ENCODE results near the gene SMARCA2.

Gene SMARCA2

DNA sequence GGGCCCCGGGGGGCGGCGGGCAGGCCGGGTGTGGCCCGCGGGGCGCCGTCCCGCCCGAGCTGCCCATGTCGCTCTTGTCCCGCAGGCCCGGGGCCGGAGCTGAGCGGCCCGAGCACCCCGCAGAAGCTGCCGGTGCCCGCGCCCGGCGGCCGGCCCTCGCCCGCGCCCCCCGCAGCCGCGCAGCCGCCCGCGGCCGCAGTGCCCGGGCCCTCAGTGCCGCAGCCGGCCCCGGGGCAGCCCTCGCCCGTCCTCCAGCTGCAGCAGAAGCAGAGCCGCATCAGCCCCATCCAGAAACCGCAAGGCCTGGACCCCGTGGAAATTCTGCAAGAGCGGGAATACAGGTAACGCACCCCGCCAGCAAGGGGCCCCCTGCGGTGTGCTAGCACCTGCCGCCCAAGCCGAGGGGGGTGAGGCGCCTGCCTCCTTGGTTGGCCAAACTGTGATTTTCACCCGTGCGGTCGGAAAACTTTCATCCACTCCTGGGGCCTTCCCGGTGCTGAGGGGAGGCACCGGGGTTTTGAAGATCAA is 32.1 kb downstream of the SMARCA2 start:
- TF ChIP-seq, protein P1, sequence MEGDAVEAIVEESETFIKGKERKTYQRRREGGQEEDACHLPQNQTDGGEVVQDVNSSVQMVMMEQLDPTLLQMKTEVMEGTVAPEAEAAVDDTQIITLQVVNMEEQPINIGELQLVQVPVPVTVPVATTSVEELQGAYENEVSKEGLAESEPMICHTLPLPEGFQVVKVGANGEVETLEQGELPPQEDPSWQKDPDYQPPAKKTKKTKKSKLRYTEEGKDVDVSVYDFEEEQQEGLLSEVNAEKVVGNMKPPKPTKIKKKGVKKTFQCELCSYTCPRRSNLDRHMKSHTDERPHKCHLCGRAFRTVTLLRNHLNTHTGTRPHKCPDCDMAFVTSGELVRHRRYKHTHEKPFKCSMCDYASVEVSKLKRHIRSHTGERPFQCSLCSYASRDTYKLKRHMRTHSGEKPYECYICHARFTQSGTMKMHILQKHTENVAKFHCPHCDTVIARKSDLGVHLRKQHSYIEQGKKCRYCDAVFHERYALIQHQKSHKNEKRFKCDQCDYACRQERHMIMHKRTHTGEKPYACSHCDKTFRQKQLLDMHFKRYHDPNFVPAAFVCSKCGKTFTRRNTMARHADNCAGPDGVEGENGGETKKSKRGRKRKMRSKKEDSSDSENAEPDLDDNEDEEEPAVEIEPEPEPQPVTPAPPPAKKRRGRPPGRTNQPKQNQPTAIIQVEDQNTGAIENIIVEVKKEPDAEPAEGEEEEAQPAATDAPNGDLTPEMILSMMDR (IDR thresholded peaks at IDR 0.05; ENCODE audit: low read depth, low read length) = no peak
- no peak overlapping the region for H3K4me3 ChIP-seq (replicated peaks in 1 of 2; ENCODE audit: low read depth in 2 of 2, low read length in 2 of 2)
- DNase-seq (ENCODE audit: low read depth in 2 of 2) = no peak

DNA sequence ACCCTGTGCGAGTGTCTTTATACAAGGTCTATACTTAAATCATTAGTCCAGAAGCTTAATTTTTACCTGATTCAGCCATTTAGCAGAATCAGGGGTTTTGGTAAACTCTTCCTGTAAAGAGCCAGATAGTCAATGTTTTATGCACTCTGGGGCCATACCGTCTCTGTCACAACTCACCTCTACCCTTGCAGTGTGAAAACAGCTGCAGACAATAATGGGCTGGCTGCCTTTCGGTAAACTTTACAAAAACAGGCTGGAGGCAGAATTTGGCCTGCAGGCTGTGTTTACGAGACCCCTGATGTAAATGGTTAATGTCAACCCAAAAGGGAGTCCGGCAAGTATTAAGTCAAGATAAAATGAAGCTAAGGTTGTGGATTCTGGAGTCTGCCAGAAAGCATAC is 32.8 kb downstream of the SMARCA2 start:
- TF ChIP-seq, protein P1 (IDR thresholded peaks at IDR 0.05; ENCODE audit: low read depth, low read length) = no peak
- no peak overlapping the region for H3K4me3 ChIP-seq (replicated peaks in 1 of 2; ENCODE audit: low read depth in 2 of 2, low read length in 2 of 2)
- no peak for DNase-seq (ENCODE audit: low read depth in 2 of 2)

DNA sequence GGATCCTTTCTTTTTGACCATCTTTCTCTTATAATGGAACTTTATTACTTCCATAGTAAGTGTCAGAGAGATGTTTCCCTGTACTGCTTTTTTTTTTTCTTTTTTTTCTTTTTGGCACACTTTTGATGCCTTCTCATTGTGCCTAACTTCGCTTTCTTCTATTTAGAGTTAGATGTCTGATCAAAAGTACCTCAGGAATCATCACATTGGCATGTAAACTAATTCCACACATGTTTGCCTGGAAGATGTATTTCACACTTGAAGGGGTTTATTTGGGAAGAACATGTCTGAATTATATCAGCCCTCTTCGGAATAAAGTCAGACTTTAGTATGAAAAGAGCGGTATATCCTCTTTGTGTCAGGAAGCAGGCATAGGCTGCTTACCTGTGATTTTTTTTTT is 35.1 kb downstream of the SMARCA2 start:
- H3K4me3 ChIP-seq (replicated peaks in 1 of 2; ENCODE audit: low read depth in 2 of 2, low read length in 2 of 2) = no peak overlapping the region
- no peak for DNase-seq (ENCODE audit: low read depth in 2 of 2)
- TF ChIP-seq, protein P1 (IDR thresholded peaks at IDR 0.05; ENCODE audit: low read depth, low read length) = no peak

DNA sequence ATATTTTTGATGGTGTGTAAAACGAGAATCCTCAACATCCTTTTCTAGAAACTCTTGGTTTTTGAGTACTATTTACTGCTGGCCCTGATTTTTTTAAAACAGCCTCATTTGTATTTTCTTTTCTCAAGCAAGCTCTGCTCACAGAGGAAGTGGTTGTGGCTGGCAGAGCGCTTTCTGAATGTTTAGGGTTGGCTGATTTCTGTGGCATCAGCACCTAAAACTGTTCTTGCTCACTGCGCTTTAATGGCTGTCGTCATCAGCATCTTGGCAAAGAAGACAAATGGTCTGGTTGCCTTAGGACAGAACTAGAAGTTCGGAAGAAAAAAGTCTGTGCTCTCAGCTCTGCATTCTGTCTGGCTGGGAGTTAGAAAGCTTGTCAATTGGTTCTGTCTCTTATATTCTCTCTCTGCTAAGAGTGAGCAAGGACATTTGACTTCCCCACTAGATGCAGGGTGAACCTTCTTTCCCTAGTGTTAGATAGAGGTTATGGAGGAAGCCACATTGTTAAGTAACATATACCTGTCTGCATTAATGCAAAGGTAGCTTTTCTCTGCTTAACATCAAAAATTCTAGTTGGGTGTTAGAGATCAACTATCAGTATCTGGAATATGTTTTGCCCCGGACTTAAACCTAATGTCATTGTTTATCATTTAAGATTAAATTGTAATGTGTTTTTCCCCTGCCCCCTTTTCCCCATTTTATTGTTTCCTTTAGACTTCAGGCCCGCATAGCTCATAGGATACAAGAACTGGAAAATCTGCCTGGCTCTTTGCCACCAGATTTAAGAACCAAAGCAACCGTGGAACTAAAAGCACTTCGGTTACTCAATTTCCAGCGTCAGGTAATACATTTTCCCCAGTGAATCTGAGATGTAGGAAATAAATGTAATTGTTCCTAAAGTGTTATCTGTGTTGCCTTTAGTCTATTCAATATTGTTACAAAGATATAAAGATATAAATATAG is 39.0 kb downstream of the SMARCA2 start:
- TF ChIP-seq, protein P1 (IDR thresholded peaks at IDR 0.05; ENCODE audit: low read depth, low read length) = no peak
- DNase-seq (ENCODE audit: low read depth in 2 of 2) = peak; percentile 51 to 75
- no peak overlapping the region for H3K4me3 ChIP-seq (replicated peaks in 1 of 2; ENCODE audit: low read depth in 2 of 2, low read length in 2 of 2)

DNA sequence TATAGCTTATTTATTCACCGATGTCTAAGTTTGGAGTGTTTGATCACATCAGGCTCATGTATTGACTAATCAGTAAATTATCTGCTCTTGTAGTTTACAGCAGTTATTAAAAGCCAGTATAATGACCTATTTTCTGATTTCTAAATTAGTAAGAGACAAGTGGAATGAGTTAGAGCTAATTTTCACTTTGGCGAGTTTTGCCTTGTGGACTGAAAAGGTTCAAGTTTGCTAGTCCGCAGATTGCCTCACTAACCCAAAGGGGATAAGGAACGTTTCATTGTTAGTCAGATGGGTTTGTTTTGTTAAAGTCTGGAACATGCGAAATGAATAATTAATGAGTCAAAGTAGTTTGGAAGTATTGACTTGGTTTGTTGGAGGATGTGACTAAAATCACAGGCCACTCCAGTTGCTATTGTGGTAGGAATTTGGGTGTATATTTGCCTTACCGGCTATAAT is 40.1 kb downstream of the SMARCA2 start:
- TF ChIP-seq, protein P1 (IDR thresholded peaks at IDR 0.05; ENCODE audit: low read depth, low read length) = no peak
- DNase-seq (ENCODE audit: low read depth in 2 of 2) = peak; percentile 25 to 91
- no peak overlapping the region for H3K4me3 ChIP-seq (replicated peaks in 1 of 2; ENCODE audit: low read depth in 2 of 2, low read length in 2 of 2)

DNA sequence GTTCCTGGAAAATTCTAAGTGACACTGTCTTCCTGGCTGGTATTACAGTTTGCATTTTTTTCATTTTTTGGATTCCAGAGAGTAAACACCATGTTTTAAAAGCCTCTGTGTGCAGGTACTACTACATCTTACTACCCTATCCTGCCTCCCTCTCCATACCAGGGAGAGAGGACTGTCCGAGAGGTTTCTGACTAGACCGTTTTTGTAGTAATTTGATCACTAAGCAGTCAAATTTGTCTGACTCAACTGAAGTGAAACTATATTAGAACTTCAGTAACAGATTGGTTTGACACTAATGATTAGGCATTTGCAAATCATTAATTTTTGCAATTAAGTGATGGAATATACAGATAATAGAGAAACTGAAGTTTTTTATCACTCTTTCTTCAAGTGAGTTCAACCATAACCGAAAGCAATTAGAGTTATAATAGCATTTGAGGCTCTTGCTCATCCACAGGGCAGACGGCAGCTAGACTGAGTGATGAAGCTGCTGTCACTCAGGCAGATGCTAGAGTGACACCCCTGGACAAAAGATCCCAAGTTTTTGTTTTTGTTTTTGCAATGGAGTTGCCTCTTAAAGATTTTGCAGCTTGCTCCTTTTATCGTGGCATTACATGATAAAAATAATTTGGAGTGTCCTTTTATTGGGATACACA is 44.3 kb downstream of the SMARCA2 start:
- H3K4me3 ChIP-seq (replicated peaks in 1 of 2; ENCODE audit: low read depth in 2 of 2, low read length in 2 of 2) = no peak overlapping the region
- TF ChIP-seq, protein P1 (IDR thresholded peaks at IDR 0.05; ENCODE audit: low read depth, low read length) = no peak
- no peak for DNase-seq (ENCODE audit: low read depth in 2 of 2)
